ENCODE data around the gene MAP1S.
"Not testable (repeated sequence)": the region's sequence is repeated elsewhere in the genome, so short reads cannot be mapped to it uniquely, and the experiment has no call there.

MAP1S gene

DNA sequence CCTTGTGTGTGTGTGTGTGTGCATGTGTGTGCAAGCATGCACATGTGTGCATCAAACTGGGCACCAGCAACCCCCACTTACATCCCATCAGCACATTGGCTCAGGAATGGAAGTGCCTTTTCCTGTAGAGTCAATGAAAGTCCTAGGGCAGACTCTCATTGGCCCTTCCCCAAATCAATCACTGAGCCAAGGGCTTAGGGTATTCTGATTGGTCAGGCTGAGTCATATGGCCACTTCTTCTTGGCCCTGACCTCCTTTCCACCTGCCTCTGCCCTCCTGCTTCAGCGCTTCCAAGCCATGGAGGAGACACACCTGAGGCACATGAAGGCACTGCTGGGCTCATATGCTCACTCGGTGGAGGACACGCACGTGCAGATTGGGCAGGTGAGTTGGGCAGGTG, 52.9 kb downstream of the MAP1S start:
- H3K36me3 ChIP-seq (ENCODE audit: insufficient read depth, low read length): no peaks in the 10 kb centered on the region
- no peak overlapping the region for H3K4me3 ChIP-seq (ENCODE audit: low read depth in 1 of 2, low read length in 2 of 2)
- no peak overlapping the region for H3K27ac ChIP-seq (ENCODE audit: low read depth, low read length)
- peaks cover 0 to 5% of the 10 kb centered on the region in 2 donors for H3K27me3 ChIP-seq (ENCODE audit: control insufficient read depth in 1 of 2, insufficient read depth in 2 of 2, low read length in 2 of 2)
- no peaks in the 10 kb centered on the region for H3K4me1 ChIP-seq (ENCODE audit: insufficient read depth, low read length)
- no peaks in the 10 kb centered on the region for H3K9me3 ChIP-seq (ENCODE audit: low read length)
- no peak overlapping the region for H3K9ac ChIP-seq (ENCODE audit: low read length)

DNA sequence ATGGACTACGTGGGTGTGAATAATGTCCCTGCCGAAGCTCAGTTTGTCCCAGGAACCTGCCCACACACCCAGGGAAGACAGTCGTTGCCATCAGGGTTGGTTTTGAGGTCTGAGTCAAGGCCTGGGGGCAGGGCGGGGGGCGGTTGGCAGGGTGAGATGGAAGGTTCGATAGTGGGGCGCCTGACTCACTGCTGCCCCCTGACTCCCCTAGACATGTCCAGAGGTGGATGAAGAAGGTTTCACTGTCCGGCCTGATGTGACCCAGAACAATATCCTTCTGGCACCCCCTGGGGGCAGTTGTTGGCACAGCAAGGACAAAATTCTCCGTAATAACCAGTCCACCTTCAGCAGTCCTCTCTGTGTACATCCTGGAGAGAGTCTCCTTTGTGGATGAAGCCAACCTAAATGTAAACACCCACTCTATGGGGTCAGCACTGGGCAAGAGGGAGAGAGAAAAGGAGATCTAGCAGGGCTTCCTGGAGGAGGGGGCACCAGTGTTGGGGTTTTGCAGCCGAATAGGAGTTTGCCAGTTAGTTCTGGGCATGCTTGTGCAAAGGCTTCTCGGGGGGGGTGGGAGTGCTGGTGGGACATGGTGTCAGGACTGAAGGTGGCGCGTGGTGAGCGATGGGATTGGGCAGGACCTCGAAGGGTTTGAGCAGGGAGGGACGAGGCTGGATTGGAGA, 56.1 kb downstream of the MAP1S start:
- Histone ChIP-seq H3K36me3 (ENCODE audit: insufficient read depth, low read length) (no peaks in the 10 kb centered on the region), H3K4me3 (ENCODE audit: low read depth in 1 of 2, low read length in 2 of 2) (no peak overlapping the region), H3K9ac (ENCODE audit: low read length) (no peak overlapping the region), H3K27ac (ENCODE audit: low read depth, low read length) (no peak overlapping the region), H3K4me1 (ENCODE audit: insufficient read depth, low read length) (no peaks in the 10 kb centered on the region), H3K9me3 (ENCODE audit: low read length) (no peaks in the 10 kb centered on the region), H3K27me3 (ENCODE audit: control insufficient read depth in 1 of 2, insufficient read depth in 2 of 2, low read length in 2 of 2) (peaks cover 0 to 18% of the 10 kb centered on the region in 2 donors)

DNA sequence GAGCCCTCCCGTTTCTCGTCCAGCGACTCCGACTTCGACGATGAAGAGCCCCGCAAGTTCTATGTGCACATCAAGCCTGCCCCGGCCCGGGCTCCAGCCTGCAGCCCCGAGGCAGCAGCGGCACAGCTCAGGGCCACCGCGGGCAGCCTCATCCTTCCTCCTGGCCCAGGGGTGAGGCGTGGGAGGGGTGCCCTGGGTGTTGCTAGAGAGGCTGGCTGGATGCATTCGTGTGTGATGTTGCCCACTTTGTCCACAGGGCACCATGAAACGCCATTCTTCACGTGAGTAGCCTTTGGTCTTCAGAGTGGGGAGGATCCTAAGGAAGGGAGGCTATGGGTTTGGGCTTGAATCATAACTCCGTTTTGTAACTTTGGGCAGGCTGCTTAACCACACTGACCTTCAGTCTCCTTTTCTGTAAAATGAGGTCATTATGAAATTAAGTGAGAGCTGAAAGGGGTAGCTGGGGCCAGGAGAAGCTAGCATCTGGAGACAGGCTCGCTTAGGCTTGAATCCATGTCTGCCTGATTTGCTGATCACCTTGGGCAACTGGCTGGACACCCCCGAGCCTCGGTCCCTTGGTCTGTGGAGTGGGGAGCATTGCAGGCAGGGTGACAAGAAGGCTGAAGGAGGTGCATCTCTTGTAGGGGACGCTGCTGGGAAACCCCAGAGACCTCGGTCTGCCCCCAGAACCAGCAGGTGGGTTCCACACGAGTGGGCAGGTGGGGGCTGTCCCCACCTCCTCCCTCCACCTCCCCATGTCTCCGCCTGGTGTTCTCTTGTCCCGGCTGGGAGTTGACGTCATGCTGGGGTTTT, 56.9 kb downstream of the MAP1S start:
- H3K27me3 ChIP-seq (ENCODE audit: control insufficient read depth in 1 of 2, insufficient read depth in 2 of 2, low read length in 2 of 2): peaks cover 0 to 26% of the 10 kb centered on the region in 2 donors
- no peaks in the 10 kb centered on the region for H3K36me3 ChIP-seq (ENCODE audit: insufficient read depth, low read length)
- no peaks in the 10 kb centered on the region for H3K9me3 ChIP-seq (ENCODE audit: low read length)
- no peak overlapping the region for H3K9ac ChIP-seq (ENCODE audit: low read length)
- H3K27ac ChIP-seq (ENCODE audit: low read depth, low read length): no peak overlapping the region
- H3K4me1 ChIP-seq (ENCODE audit: insufficient read depth, low read length): no peaks in the 10 kb centered on the region
- no peak overlapping the region for H3K4me3 ChIP-seq (ENCODE audit: low read depth in 1 of 2, low read length in 2 of 2)

DNA sequence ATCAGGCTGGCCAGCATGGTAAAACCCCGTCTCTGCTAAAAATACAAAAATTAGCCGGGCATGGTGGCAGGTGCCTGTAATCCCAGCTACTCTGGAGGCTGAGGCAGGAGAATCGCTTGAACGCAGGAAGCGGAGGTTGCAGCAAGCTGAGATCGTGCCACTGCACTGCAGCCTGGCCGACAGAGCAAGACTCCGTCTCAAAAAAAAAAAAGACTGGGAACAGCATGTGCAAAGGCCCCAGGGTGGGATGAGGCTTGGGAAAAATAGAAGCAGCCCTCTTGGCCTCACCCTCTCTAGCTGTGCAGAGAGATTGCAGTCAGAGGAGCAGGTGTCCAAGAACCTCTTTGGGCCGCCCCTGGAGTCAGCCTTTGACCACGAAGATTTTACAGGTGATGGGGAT, 58.6 kb downstream of the MAP1S start:
- H3K9me3 ChIP-seq (ENCODE audit: low read length); H3K27ac ChIP-seq (ENCODE audit: low read depth, low read length); H3K36me3 ChIP-seq (ENCODE audit: insufficient read depth, low read length); H3K9ac ChIP-seq (ENCODE audit: low read length); H3K4me3 ChIP-seq (ENCODE audit: low read depth in 1 of 2, low read length in 2 of 2); H3K4me1 ChIP-seq (ENCODE audit: insufficient read depth, low read length): not testable (repeated sequence)
- peaks cover 0 to 26% of the 10 kb centered on the region in 2 donors for H3K27me3 ChIP-seq (ENCODE audit: control insufficient read depth in 1 of 2, insufficient read depth in 2 of 2, low read length in 2 of 2)

DNA sequence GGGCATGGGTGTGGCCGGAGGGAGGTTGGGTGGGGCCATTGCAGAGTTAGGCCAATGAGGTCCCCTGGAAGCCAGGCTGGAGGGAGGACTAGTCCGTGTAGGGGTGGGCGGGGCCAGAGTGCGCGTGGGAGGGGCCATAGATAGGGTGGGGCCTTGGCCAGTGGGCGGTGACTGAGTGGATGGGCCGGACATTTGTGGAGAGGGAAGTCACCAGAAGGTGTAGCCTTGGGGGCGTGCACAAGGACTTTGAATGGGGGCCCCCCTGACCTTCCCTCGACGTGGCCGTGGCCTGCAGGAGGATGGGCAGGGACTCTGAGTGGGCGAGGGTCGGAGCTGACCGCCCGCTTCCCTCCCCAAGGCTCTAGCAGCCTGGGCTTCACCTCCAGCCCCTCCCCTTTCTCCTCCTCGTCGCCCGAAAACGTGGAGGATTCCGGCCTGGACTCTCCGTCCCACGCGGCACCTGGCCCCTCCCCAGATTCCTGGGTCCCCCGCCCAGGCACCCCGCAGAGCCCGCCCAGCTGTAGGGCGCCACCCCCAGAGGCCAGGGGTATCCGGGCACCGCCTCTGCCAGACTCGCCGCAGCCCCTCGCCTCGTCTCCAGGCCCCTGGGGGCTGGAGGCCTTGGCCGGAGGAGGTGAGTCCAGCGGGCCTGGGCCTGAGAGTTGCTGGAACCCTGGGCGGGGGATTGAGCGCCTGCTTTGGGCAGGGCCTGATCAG, 59.1 kb downstream of the MAP1S start:
- Histone ChIP-seq H3K9me3 (ENCODE audit: low read length) (no peaks in the 10 kb centered on the region), H3K9ac (ENCODE audit: low read length) (no peak overlapping the region), H3K36me3 (ENCODE audit: insufficient read depth, low read length) (no peaks in the 10 kb centered on the region), H3K27me3 (ENCODE audit: control insufficient read depth in 1 of 2, insufficient read depth in 2 of 2, low read length in 2 of 2) (peaks cover 0 to 26% of the 10 kb centered on the region in 2 donors), H3K4me1 (ENCODE audit: insufficient read depth, low read length) (no peaks in the 10 kb centered on the region), H3K27ac (ENCODE audit: low read depth, low read length) (no peak overlapping the region), H3K4me3 (ENCODE audit: low read depth in 1 of 2, low read length in 2 of 2) (no peak overlapping the region)

DNA sequence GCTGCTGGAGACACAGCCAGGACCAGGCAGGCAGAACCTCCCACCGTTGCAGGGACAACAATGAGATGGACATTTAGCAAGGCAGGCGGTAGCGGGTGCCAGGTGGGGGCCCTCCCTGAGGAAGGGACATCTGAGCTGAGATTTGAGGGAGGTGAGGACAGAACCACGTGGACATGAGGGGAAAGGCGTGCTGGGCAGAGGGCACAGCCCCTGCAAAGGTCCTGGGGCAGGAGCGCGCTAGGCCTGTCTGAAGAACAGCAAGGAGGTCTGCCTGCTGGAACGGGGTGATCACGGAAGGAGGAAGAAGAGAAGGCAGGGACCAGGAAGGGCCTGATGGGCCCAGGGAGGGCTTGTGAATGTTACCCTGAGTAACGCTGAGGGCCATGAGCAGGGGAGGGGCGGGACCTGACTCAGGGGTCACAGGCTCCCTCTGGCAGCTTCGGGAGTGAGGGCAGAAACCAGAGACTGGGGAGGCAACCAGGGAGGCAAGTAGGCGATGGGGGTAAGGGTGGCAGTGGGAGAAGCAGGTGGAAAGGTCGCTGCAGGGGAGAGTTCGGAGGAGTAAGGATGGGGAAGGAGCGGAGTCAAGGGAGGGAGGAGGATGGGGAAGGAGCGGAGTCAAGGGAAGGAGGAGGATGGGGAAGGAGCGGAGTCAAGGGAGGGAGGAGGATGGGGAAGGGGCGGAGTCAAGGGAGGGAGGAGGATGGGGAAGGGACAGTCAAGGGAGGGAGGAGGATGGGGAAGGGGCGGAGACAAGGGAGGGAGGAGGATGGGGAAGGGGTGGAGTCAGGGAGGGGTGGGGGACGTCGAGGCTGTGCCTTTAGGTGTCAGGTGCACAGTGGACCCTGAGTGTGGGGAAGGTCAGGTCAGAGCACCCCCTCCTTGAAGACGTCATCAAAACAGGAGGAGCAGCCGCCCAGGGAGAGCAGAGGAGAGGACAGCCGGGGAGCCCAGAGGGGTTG, 60.0 kb downstream of the MAP1S start:
- Histone ChIP-seq H3K9ac (ENCODE audit: low read length) (no peak overlapping the region), H3K4me3 (ENCODE audit: low read depth in 1 of 2, low read length in 2 of 2) (no peak overlapping the region), H3K9me3 (ENCODE audit: low read length) (no peaks in the 10 kb centered on the region), H3K27me3 (ENCODE audit: control insufficient read depth in 1 of 2, insufficient read depth in 2 of 2, low read length in 2 of 2) (peaks cover 0 to 26% of the 10 kb centered on the region in 2 donors), H3K36me3 (ENCODE audit: insufficient read depth, low read length) (no peaks in the 10 kb centered on the region), H3K27ac (ENCODE audit: low read depth, low read length) (no peak overlapping the region), H3K4me1 (ENCODE audit: insufficient read depth, low read length) (no peaks in the 10 kb centered on the region)

DNA sequence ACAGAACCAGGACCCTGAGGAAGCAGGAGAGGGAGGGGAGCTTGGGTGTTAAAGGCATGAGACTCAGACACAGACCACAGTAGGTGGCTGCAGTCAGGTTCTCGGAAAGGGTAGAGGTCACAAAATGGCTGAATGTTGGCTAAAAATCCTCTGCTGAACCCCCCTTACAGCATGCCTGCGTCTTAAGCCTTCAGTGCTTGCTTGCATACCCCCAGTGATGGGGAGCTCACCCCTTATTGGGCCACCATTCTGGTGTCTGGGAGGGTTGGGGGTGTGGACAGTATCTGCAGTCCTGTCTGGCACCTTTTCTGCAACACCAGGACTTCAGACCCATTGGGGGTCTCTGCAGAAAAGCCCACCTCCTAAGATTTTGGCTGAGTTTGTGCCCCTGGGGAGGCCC, 61.5 kb downstream of the MAP1S start:
- H3K27me3 ChIP-seq (ENCODE audit: control insufficient read depth in 1 of 2, insufficient read depth in 2 of 2, low read length in 2 of 2): peaks cover 0 to 20% of the 10 kb centered on the region in 2 donors

DNA sequence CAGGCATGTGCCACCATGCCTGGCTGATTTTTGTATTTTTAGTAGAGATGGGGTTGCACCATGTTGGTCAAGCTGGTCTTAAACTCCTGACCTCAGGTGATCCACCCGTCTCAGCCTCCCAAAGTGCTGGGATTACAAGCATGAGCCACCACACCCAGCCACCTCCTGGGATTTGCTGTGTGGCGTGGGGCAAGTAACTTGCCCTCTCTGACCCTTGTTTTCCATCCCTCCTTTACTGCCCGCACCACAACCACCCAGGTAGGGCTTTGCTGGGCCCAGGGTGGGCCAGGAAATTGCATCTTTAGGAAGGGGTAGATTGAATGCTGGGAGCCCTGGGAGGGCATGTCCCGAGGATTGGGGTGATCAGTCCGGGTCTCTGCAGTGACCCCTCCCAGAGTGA, 64.4 kb downstream of the MAP1S start:
- not testable (repeated sequence) for H3K9ac ChIP-seq (ENCODE audit: low read length); H3K9me3 ChIP-seq (ENCODE audit: low read length); H3K36me3 ChIP-seq (ENCODE audit: insufficient read depth, low read length); H3K4me1 ChIP-seq (ENCODE audit: insufficient read depth, low read length); H3K4me3 ChIP-seq (ENCODE audit: low read depth in 1 of 2, low read length in 2 of 2); H3K27ac ChIP-seq (ENCODE audit: low read depth, low read length)
- peaks cover 0 to 17% of the 10 kb centered on the region in 2 donors for H3K27me3 ChIP-seq (ENCODE audit: control insufficient read depth in 1 of 2, insufficient read depth in 2 of 2, low read length in 2 of 2)

More for the DNA sequence above, 61.5 kb downstream of the MAP1S start:
- H3K9me3 ChIP-seq (ENCODE audit: low read length): no peaks in the 10 kb centered on the region
- no peak overlapping the region for H3K4me3 ChIP-seq (ENCODE audit: low read depth in 1 of 2, low read length in 2 of 2)
- H3K27ac ChIP-seq (ENCODE audit: low read depth, low read length): no peak overlapping the region
- no peaks in the 10 kb centered on the region for H3K4me1 ChIP-seq (ENCODE audit: insufficient read depth, low read length)
- H3K36me3 ChIP-seq (ENCODE audit: insufficient read depth, low read length): no peaks in the 10 kb centered on the region
- H3K9ac ChIP-seq (ENCODE audit: low read length): no peak overlapping the region
